NCI-H2107 treated with DMSO at 0.1 percent for 48 hours (cell line): ENCODE data around the gene PSEN2.

Experiments
- DNase-seq: peaks from one replicate; lab custom pipeline; 2025; ENCODE audit not compliant: unreplicated experiment; lab: John Stamatoyannopoulos, UW

The PSEN2 gene

DNA sequence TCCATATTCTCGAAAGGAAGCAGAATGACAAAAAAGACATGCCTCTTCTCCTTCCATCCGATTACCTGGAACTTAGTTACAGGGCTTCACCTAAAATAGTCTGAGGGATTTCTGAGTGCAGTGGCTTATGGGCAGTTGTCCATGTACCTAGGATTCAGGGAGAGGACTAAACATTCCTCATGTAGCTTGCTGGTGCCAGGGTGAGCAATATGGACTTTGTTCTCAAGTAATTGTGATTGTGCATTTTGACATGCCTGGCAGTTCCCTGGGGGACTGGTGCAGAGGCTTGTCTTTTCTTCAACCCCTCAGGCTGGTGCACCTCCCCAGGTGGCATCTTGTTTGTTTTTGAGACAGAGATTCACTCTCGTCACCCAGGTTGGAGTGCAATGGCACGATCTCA lies 6.1 kb upstream of the PSEN2 start:
- no peak for DNase-seq

DNA sequence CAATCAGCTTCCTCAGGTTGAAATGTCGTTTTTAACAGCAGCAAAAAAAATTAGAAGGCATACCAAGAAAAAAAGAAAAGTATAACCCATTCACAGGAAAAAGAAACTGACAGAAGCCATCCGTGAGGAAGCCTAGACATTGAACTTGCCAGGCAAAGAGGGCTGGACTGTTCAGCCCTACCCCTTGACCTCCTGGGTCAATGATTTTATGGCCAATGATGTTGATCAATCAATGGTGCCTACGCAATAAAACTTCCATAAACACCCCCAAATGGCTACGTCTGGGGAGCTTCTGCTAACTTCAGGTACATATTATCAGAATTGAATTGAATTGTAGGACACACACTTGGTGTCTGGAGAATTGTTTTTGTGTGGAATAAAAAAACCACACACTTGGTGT lies 4.8 kb upstream of the PSEN2 start:
- no peak for DNase-seq

DNA sequence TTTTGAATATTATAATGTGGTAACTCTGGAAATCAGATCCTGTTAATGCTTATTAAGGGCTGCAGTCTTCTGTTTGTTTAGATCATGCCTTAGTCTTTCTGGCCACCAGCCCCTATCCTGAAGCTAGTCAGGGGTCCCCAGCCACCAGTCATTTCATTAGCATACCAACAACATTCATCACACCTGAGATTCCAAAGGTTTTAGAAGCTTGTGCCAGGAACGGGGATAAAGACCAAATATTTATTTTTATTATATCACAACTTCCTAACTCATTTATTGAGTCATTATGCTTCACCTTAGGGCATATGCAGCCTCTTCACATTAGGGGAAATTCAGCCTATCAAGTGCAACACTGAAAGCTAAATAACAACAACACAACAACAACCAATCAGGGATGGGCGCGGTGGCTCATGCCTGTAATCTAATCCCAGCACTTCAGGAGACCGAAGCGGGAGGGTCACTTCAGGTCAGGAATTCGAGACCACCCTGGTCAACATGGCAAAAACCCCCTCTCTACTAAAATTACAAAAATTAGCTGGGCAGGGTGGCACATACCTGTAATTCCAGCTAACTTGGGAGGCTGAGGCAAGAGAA lies 2.9 kb upstream of the PSEN2 start:
- DNase-seq: no peak

DNA sequence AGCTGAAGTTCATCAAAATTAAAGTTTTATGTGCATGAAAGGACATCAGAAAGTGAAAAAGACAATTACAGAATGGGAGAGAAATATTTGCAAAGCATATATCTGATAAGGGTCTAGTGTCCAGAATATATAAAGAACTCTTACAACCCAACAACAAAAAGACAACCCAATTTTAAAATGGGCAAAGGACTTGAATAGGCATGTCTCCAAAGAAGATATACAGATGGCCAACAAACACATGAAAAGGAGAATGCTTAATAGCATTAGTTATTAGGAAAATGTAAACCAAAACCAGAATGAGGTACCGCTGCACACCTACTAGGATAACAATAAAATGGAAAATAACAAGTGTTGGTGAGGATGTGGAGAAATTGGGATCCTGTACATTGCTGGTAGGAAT lies 1.7 kb upstream of the PSEN2 start:
- DNase-seq: no peak

DNA sequence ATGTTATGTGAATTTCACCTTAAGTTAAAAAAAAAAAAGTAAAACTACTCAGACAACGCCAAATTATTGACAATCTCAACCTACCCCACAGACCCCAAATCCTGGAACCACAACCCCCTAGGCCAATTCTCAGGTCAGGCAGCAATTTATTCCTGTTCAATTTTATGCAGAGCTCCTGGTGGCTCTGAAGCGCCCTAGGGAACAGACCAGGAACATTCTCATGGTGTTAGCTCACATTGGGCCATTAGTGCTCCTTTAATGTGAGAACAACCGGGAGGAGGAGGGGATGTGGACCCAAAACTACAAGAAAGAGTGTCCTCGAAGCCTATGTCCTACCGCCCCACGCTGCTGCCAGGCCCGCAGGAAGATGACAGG lies 403 bp upstream of the PSEN2 start:
- DNase-seq: no peak

DNA sequence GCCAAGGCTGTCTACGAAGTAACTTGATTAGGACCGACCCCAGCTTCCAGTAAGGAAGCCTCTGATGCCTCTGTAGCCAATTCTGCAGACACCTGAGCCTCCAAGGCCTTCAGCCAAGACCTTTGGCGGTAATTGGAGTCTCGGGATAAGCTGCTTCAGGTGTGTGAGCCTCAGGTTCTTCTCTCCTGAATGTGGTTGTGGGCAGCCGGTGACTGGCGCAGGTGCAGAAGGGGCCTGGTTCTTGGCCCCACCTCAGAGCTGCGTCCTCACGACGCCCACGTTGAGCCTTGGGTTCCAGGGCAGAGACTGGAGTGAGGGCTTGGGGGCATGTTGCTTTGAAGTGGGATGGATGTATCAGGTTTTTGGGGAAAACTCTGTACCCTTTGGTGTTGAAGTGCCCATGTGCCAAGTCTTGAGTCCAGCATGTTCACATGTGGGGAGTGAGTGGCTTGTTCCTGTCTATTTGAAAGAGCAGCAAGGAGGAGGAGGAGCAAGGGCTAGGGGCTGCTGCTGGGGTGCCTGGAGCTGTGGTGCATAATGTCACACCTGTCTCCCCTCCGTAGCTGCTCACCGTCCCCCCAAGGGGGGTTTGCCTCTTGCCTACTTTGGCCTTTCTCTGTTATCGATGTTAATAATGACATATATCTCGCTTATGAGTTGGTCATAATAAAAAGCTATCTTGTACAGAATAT lies 1.4 kb downstream of the PSEN2 start:
- no peak for DNase-seq

DNA sequence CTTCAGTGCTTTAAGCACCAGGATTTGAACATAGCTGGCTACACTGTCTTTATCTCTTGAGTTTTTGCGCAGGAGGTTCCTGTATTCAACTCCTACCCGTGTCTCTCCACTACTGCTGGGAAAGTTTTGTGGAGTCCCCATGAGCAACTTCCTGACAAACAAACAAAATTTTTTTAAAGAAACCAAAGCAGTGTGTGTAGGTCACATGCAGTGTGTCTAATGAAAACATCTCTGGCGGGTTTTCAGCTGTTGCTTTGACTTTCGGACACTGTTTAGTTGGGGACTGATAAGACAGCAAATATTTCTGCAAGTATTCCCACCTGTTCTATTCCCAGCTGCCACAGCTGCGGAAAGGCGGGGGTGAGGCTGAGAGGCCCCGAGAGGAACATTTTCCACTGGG lies 2.0 kb downstream of the PSEN2 start:
- DNase-seq: no peak

DNA sequence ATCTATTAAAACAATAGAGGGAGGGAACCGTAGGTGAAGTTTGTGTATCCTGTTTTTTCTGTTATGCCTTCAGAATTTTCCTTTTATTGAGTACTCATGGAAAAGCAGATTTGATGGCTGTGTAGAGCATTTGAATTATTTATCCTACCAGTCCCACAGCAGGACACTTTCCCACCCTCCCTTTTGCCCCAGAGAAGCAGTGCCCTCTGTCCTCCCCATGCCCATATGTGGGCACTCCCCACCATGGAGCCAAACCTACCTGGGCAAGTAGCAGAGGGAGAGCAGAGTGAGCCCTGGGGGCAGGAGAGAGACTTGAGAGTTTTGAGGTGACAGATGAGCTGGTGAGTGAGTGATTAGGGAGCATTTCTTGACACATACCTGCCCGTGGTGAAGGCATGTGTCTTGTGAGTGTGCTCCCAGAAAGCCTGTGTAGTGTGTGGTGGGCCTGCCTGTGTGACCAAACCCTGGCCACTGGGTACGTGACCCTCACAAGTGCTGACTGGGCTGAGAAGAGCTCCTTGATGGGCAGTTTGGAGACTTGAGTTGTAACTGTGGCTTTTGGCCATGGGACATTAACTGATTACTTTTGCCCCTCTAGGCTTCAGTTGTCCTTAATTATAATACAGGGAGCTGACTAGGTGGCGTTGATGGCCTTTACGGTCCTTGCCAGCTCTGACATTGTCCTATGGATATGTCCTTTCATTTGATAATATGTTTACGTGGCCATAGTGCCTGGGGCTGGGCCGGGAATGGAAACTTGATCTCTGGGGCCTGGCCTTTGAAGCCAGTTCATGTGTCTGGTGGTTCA lies 3.6 kb downstream of the PSEN2 start:
- no peak for DNase-seq

DNA sequence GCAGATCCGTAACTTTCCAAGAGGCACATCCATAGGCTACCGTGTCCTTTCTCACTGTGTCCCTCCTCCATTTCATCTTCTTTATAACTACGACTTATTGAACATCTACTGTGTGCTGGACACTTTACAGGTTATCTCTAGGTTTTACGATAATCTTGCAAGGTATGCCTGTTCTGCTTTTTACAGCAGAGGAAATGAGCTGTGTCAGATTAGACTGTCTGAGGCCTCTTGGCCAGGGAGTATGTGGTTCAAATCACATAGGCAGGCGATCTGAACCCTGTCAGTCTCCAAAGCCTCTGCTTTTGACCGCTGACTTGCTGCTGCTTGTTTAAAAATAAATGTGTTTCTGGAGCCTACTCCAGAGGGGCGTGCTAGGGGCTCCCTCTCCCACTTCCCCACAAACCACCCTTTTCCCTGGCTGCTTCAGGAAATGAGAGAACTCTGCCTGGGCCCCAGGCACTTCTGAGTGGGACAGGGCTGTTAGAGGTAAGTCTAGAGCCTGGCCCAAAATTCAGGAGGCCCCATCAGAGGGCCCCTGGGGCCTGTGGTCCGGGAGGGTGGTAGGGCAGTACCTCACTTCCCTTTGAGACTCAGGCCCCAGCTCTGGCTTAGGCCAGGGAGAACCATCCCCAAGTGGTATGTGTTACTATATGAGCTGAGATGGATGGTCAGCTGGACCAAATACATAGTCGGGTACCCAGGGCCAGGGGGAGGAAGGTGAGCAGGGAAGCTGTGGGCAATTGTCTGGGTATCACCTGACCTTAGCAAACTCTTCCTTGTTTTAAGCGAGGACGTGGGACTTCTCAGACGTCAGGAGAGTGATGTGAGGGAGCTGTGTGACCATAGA lies 4.4 kb downstream of the PSEN2 start:
- DNase-seq: no peak

DNA sequence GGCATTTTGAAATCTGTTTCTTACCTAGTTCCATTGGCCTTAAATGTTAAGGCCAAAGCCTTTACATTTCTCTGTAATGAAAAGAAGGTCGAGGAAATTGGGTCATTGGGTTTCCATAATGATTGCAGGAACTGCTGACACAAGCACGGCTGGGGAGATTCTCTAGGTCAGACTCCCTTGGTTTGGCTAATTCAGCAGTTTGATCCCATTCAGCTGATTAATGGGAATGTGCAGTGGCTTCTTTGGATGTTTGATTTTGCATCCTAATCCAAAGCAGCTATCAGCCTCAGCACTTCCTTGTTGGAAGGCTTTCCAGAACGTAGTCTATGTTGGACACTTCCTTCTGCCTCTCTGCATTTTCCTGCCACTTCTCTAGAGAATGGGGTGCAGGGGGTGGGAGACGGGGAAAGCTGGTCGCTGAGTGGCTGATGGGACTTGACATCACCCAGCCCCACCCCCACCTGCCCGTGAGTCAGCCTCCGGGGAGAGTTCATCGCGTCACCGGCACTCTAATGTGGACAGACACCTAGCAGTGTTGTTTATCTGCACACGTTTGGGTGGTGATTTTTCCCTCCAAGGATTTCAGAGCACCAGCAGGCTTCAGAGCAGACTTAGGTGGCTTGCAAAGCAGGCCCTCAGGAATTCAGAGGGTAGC lies 5.4 kb downstream of the PSEN2 start:
- peak; percentile 23 for DNase-seq

DNA sequence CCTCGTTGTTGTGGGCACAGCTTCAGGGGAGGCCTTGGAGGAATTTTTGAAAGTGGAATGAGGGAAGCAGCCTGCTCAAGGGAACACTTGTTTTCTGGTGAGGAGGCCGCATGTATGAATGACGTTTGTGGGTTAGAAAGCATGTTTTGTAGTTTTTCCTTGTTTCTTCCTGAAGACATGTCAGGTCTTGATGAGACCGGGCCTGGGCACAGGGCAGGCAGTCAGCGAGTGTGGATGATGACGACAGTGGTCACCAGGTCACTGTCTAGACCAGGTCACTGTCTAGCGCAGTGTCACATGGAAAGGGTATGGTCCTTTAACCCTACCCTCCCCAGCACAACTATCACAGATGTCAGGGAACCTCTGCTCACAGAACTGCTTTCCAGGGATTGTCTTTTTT lies 7.3 kb downstream of the PSEN2 start:
- no peak for DNase-seq

DNA sequence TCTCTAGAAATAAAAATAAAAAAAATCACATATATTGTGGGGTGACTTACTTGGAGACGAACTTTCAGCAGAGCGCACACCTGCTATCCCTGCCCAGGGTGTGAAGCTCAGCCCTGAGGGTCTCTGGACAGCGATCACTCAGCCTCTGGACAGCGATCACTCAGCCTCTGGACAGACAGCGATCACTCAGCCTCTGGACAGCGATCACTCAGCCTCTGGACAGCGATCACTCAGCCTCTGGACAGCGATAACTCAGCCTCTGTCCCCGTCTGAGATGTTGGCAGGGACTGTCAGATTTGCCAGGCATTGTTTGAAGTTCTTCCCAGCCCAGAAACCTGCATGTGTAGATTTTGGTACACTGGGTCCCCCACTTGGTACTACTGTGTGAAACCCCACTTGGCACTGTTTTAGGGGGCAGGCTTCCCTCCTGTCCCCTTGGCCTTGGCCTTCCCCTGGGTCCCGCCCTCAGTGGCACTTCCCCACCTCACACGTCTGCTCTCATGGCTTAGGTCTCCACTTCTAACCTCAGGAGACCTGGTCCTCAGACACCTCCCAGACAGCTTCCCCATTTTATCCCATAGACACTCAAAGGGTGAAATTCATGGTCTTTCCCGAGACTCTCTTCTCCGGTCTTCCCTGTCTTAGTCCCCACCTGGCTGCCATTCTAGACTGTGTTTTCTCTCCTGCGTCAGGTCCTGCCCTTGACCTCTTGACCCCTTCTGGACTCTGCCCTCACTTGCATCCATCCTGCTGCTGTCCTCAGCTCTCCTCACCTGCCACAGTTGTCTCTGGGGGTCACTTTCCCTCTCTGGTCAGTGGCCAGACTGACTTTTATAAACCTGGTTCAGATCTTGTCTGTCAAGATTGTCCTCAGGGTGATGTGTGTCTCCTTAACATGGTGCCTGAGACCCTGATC lies 10.2 kb downstream of the PSEN2 start:
- no peak for DNase-seq

DNA sequence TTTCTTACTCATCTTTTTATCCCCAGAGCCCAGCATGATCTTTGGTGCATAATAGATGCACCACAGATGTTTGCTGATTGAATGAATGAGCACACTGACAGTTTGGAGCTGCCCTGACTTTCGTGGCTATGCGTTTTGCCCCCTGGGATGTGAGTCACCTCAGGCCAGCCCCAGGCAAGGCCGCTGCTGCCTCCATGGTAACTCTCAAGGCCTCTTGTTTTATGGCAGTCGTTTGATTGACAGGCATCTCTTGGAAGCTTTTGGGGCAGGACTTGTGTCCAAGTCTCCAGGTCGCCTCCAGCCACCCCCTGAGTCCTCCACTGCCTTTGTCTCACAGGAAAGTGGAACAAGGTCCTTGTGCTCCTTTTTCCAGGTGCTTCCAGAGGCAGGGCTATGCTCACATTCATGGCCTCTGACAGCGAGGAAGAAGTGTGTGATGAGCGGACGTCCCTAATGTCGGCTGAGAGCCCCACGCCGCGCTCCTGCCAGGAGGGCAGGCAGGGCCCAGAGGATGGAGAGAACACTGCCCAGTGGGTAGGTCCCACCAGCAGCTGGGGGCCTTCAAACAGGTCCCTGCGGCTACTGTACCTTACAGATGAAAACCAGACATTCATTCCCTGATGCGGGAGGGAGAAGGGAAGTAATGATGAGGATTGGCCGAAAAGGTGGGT lies 11.2 kb downstream of the PSEN2 start:
- no peak for DNase-seq

DNA sequence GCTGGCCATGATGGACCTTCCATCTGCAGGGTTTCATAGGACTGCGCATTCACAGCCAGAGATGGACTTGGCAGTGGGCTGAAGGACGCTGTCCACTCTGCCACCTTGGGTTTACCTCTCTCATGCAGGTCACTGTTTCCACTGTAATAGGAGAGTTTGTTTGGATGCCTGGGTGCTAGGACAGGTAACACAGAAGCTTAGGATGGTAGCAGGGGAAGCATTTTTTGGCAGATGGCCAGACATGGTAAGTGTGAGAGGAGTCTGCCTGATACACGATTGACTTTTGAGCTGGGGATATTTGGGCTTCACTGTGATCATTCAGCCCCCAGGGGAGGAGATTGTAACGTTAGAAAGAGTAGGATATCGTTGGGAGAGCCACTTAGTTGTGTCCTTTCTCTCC lies 11.8 kb downstream of the PSEN2 start:
- DNase-seq: no peak

DNA sequence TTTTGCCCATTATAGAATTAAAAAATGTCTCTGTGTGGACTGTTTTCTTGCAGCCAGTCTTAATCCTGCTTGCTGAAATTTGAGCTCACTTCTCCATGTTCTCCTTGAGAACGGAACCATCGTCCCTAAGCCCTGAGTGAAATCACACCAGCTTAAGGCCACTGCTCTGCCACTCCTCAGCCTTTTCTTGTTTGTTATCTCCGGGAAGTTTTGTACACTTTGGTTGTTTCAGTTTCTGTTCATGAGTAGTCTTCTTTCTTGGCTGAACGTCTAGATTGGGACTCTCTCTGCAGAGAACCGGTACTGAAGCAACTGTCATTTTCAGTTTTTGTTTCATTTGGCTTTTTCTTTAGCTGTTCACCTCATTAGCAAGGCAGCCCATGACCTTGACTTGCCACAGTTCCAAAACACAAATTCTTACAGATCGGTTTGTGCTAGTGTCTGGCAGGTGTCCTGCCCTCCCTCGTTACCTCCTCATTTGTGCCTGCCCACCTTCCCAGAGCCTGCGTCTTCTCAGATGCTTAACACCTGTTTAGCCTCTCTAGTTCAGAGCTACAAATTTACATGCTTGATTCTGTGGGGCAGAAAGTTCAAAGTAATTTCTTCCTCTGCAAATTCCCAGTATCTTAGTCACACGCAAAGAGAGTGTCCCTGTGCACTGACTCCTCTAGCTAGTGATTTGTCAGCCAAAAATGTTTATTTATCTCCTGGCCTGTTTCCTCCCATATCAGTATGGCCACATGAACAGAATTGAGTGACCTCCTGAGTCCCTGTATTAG lies 12.4 kb downstream of the PSEN2 start:
- no peak for DNase-seq

DNA sequence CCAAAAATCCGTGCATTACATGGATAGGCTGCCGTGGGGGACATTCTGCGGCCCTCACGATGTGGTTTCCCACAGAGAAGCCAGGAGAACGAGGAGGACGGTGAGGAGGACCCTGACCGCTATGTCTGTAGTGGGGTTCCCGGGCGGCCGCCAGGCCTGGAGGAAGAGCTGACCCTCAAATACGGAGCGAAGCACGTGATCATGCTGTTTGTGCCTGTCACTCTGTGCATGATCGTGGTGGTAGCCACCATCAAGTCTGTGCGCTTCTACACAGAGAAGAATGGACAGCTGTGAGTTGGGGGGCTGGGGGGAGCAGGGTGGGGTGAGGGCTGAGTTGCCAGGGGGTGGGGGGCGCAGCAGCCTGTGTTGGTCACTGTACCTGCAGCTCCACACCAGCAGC lies 13.2 kb downstream of the PSEN2 start:
- DNase-seq: no peak

DNA sequence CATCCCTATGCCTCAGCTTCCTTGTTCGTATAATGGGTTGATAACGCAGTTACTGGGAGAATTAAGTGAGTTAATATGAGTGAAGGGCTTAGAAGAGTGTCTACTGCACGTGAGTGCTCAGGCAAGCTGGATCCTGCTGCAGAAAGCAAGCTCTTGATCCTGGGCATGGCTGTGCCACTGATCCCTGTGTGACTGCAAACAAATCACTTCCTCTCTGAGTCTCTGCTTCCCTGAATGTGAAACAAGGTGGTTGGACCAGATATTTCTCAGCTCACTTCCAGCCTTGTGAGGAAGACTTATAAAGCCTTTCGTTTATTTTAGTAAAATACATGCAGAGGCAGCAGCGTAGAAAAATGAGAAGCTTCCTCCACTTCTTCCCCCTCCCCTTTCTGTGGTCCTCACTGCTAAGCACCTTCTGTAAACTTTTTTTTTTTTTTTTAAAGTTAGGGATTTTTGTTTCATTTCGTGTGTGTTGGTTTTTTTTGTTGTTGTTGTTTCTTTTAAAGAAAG lies 13.8 kb downstream of the PSEN2 start:
- DNase-seq: no peak
